GM19452 (cell line): ENCODE measurements around the gene DIDO1.
"Not testable (repeated sequence)": the region's sequence is repeated elsewhere in the genome, so short reads cannot be mapped to it uniquely, and the experiment has no call there.

ENCODE experiments used
- ATAC-seq: cut with Tn5 transposase; IDR thresholded peaks from one replicate; pipeline ENCODE4 v1.9.1; 2021; ENCODE audit not compliant: unreplicated experiment

The DIDO1 gene

DNA sequence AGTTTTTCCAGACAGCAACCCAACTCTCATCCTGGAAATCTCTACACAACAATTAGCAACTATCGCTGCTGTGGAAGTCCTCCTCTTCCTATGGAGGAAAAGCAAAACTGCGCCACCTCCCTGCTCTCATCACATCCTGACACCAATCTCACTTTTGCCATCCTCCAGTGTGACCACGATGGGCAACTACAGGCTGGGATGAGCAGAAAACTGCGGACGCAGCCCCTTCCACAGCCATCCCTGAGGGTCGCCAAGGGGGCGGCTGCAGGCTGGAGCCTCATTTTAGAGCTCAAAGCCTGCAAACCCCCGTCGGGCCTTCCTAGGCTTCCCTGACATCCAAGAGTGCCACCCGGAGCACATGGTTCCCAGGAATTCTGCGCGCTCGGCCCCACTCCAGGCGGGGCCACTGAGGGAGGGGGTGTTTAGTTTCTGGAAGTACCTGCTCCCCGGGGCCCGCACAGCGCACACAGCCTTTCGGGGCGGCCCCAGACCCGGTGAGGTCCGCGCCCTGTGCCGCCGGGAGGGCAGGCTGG lies 65.8 kb downstream of the DIDO1 start:
- no peak for ATAC-seq

DNA sequence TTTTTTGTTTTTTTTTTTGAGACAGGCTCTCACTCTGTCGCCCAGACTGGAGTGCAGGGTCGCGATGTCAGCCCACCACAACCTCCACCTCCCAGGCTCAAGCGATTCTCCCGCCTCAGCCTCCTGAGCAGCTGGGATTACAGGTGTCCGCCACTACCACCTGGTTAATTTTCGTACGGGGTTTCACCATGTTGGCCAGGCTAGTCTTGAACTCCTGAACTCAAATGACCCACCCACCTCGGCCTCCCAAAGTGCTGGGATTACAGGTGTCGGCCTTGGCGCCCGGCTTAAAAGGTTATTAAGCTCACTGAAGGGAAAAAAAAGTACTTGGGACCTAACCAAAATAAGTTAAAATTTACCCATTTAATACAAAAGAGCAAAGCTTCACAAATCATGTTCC lies 66.6 kb downstream of the DIDO1 start:
- ATAC-seq, result no peak

DNA sequence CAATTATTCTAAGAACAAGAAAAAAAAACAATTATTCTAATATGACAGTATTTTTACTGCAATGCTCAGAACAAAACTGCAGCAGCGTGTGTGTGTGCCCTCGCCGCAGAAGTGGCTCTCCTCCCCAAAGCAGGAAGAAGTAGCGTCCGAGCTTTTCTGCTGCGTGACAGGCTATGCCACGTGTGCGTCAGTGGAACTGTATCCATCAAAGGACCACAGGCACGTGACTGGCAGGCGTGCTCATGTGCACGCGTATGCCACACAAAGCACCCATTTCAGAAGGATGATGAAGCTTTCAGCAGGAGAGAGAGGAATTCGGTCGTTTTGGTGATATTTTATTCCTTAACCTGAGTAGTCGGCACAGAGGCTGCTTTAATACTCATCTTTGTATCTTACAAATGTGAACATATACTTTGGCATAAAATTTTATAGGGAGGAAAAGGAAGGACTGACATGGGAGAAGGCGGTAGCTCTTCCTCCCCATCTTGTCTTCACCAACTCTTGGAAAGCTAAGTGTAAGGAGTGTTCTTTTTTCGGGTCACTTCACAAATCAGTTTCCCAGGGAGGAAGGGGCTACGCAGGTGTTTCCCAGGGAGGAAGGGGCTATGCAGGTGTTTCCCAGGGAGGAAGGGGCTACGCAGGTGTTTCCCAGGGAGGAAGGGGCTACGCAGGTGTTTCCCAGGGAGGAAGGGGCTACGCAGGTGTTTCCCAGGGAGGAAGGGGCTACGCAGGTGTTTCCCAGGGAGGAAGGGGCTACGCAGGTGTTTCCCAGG lies 68.1 kb downstream of the DIDO1 start:
- no peak for ATAC-seq

DNA sequence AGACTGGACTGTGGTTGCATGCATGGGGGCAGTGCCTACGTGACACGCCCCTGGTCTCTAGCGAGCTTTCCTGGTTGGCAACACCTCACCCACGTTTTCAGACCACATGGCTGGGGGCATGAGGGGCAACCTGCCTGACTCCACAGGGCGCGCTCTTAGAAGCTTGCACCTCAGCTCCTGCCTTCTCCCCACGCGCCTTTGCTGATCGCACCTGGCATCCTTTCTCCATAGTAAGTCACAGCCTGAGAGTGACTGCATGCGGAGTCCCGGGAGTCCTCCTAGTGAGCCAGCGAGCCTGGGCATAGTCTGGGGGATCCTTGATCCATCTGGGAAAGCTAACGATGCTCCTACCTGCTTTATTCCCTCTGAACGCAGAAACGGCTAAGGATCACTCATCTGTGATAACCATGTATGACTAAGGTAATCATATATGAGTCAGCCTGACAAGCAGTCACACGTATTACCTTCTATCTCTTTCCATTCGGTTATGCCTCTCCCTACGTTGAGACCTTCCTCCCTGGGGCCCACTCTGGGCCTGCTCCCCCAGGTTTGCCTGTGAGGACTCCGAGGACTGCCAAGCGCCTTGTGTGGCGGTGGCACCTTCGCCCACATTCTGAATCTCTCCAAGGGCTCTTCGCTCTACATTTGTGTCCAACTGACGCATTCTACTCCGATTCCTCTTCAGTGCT lies 69.2 kb downstream of the DIDO1 start:
- no peak for ATAC-seq

DNA sequence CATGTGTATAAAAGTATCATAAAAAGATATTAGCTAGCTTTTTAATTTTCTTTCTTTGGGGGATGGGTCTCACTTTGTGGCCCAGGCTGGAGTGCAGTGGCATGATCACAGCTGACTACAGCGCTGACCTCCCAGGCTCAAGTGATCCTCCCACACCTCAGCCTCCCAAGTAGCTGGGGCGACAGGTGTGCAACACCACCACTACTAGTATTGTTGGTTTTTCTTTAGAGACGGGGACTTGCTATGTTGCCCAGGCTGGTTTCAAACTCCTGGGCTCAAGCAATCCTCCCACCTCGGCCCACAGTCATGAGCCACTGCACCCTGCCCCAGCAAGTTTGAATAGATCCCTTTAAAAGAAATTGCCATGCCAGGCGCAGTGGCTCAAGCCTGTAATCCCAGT lies 71.2 kb downstream of the DIDO1 start:
- ATAC-seq, result no peak

DNA sequence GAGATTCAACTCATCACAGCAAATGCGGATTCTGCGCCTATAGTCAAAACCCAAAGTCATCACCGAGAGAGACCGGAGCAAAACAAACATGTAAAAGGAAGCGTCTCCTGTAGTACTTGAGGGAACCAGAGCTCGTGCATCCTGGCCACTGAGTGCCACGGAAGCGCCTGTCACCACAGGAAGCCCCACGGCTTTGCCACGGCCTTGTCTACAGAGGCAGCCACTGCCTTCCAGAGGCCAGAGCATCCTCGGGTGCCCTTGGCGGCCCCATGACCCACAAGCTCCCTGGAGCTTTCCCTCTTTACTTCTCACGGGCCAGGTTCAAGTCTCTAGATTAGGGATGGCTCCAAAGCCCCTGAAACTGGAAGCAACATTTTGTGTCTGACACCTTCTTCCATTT lies 72.2 kb downstream of the DIDO1 start:
- ATAC-seq, result no peak

DNA sequence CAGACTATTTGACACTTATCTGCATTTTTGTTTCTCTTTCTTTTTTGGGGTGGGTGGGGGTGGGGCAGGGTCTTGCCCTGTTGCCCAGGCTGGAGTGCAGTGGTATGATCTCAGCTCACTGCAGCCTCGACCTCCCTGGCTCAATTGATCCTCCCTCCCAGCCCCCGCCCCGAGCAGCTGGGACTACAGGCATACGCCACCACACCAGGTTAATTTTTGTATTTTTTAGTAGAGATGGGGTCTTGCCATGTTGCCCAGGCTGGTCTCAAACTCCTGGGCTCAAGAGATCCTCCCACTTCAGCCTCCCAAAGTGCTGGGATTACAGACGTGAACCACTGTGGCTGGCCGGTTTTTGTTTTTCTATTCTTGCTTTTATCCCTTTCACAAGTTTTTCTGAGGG lies 73.0 kb downstream of the DIDO1 start:
- not testable (repeated sequence) for ATAC-seq

DNA sequence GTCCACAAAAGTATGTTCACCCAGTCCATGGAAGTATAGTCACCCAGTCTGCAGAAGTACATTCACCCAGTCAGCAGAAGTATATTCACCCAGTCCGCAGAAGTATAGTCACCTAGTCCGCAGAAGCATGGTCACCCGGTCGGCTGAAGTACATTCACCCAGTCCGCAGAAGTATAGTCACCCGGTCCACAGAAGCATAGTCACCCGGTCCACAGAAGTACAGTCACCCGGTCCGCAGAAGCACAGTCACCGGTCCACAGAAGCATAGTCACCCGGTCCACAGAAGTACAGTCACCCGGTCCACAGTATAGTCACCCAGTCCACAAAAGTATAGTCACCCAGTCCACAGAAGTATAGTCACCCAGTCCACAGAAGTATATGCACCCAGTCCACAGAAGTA lies 73.5 kb downstream of the DIDO1 start:
- no peak for ATAC-seq

DNA sequence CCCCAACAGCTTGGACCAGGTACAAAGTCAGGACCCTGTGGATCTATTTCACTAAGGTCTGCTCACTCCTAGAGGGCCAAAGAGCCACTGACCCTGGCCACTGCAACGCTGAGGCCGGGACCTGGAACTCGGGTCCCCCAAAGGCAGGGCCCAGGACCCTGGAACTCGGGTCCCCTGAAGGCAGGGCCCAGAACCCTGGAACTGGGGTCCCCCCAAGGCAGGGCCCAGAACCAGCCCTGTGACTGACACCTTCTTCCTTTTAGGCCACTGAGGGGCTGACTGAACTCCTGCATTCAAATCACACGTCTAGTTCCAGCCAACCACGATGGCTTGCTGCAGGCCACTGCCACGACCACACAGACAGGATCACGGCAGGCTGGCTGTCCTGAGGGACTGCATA lies 74.1 kb downstream of the DIDO1 start:
- ATAC-seq, result no peak

DNA sequence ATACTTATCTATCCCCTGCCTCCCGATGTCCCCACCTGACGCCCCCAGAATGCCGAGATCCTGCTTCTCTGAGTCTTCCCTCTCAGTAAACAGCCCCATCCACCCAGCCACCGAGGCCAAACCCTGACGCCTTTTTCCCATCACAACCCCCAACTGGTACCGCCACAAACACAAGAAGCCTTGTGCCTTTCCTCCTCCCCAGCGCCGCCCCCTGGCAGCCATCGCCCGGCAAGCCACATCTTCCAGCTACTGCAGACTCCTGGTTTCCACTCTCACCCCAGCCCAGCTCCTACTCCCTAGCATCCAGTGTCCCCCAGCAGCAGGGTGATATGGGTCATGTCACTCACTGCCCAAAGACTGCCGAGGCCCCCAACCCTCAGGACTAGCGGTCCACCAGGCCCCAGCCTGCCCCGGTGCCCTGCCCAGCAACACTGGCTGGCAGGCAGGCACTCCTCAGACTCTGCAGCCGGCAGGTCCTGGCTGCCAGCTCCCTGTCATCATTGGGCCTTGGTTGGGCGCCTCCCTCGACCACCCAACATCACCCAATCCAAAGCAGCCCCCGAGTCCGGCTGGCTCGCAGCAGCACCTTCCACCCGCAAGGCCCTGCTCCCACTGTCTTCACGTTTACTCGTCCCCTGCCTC lies 75.9 kb downstream of the DIDO1 start:
- ATAC-seq, result no peak

DNA sequence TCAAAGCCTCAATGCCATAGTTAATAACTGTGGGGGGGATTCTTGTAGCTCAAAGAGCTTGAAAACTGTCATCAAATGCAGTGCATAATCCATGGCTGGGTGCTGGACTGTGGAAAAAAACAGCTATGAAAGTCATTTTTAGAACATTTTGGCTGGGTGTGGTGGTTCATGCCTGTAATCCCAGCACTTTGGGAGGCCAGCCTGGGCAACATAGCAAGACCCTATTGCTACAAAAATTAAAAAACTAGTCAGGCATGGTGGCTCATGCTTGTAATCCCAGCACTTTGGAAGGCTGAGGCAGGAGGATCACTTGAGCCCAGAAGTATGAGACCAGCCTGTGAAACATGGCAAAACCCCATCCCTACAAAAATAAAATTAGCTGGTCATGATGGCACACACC lies 76.9 kb downstream of the DIDO1 start:
- ATAC-seq, result no peak

DNA sequence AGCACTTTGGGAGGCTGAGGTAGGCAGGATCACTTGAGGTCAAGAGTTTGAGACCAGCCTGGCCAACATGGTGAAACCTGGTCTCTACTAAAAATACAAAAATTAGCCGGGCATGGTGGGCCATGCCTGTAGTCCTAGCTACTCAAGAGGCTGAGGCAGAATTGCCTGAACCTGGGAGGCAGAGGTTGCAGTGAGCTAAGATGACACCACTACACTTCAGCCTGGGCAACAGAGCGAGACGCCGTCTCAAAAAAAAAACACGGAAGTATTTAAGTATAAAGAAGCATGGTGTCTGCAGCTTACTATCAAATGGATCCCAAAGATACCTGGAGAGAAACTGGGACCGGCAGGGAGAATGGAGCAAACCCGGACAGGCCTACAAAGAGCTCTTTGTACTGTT lies 77.4 kb downstream of the DIDO1 start:
- not testable (repeated sequence) for ATAC-seq

DNA sequence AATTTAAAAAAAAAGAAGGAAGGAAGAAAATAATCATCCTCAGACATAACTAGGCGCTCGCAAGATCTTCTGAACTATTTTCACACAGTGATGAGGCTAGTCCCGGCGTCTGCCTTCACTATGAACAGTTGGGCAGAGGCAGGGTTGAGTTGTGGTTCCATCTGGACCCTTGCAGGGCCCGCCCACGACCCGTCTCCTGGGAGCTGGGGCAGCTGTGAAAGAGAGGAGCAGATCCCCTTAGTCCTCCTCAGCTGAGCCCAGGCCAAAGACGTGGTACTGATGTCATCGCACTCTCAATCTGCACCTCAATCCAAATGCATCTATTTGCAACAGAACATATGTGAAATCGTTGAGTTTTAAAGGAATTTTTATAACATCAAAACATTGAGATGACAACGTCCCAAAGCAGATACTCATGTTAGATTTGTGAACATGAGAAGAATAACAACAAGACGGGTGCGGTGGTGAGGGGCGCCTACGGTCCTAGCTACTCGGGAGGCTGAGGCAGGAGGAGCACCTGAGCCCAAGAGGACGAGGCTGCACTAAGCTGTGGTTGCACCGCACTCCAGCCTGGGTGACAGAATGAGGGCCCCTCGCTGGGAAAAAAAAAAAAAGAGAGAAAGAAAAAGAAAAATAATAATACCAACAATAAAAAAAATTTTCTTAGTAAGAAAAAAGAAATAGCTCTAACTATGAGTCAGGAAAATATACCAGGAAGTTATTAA lies 80.0 kb downstream of the DIDO1 start:
- no peak for ATAC-seq

DNA sequence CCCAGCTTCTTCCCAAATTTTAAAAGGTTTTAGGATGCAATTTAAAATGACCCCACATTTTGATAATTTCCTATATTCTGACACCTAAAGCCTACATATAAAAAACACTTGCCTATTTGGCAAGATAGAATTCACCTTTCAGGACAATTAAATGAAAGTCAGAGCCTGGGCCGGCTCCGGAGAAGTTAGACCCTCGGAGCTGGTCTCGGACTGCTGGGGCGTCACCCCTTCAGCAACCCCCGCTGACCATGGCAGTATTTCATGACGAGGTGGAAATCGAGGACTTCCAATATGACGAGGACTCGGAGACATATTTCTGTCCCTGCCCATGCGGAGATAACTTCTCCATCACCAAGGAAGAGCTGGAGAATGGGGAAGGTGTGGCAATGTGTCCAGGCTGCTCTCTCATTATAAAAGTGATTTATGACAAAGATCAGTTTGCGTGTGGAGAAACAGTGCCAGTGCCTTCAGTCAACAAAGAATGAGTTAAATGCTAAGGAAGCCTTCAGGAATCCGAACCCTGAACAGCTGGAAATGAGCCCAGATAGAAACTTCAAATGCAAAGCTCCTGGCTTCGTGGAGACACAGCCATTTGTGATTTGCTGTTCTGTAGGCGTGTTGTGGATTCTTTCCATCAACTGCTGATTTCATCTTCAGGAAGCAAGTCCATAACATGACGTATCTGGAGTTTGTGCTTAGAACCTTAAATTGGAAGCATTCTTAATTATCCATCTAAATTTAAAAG lies 80.7 kb downstream of the DIDO1 start:
- ATAC-seq, result no peak

DNA sequence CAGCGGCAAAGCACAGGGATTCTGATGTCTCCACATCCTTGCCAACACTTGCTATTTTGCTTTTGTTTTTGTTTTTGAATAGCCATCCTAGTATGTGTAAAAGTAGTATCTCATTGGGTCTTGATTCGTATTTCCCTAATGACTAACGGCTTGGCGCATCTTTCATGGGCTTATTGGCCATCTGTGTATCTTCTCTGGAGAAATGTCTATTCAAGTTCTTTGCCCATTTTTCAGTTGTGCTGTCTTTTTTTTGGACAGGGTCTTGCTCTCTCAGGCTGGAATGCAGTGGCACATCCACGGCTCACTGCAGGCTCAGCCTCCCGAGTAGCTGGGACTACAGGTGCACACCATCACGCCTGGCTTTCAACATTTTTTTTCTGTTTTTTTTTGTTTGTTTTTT lies 82.1 kb downstream of the DIDO1 start:
- ATAC-seq, result no peak

DNA sequence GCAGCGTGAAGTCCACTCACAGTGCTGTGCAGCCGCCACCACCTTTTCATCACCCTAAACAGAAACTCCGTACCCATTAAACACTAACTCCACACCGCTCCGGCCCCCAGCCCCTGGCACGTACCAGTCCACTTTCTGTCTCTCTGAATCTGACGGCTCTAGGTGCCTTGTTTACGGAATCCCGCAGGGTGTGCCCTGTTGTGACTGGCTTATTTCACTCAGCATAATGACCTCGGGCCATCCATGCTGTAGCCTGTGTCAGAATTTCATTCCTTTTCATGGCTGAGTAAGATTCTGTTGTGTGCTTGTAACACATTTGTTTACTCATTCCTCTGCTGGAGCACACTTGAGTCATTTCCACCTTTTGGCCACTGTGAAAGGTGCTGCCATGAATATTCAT lies 82.6 kb downstream of the DIDO1 start:
- ATAC-seq, result no peak

DNA sequence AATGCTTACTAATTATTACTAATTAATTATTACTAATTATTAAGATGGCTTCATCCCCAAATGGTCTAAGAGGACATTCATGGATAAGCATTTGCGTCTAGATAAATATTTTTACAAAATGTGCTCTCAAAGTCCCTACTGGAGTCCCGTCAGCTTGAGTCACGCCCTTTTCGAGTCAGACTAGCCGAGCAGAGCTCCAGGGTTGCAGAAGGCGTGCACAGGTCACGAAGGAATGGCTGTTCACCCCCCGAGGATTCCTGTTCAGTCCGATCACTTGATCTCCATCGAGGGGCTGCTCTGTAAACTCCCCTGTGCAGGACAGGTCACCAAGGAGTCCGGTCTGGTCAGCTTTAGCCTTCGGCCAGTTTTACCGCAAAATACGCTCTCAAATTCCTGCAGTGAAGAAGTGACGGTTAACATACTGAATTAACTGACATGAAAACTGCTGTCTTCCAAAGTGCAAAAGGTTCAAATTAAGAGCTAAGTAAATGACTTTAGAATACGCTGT lies 84.5 kb downstream of the DIDO1 start:
- no peak for ATAC-seq

DNA sequence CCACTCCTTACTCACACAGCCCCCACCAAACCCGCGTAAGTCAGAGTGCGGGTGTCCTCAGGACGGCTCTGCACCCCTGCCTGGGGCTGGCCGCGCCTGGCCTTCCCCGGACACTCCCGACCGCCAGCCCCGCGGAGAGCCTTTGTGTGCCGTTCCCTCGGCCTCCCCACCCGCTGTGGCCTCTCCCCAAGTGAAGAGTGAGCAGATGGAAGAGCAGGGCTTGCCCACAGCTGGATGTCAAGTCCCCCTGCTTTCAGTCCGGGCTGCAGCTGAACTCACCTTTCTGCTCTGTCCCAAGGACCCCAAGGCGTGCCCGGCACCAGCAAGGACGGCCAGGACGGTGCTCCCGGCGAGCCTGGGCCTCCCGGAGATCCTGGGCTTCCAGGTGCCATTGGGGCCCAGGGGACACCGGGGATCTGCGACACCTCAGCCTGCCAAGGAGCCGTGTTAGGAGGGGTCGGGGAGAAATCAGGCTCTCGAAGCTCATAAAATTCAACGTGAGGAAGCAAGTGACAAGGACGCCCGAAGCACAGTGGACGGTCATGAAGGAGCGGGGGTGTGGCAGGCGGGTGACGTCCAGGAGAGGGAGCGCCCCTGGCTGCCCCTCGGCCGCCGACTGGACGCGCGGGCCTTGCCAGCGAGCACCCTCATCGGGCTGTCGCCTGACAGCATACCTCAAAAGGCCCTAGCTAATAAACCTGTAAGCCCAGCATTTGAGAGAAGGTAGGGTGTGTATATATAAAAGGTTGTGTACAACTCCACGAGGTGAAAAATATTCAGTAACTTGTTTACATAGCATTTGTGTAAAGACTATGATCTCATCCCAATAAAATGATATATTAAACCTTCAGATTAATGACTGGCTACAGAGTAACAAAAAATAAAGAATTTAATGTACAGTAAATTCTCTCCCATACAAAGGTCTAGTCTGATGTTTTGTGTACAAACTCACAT lies 85.8 kb downstream of the DIDO1 start:
- no peak for ATAC-seq

DNA sequence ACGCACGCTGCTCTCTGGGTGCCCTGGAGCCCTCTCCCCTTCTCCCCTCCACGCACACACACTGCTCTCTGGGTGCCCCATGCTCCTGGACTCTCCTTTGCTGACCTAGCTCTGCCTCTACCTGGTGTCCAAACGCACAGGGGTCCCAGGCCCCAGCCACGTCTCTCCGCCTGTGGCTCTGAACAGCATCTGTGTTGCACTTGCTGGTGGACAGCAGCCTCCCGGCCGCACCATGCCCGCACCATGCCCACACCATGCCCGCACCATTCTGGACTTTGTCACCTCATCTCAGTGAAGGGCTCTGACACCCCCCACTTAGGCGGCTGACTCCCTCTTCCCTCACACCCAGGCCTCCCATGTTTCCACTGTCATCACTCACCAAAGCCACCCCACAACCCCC lies 86.5 kb downstream of the DIDO1 start:
- ATAC-seq, result no peak
